Inflammatory macrophage (primary cell): ENCODE measurements around the gene CAMK2A.
A peak's percentile ranks its signal among the peaks of the same experiment; 100 is the strongest.

Source experiments
- DNase-seq, 2 donors: peaks; one replicate each; pipeline ENCODE4 v3.0.0-alpha.2; 2020 to 2022

Gene CAMK2A

DNA sequence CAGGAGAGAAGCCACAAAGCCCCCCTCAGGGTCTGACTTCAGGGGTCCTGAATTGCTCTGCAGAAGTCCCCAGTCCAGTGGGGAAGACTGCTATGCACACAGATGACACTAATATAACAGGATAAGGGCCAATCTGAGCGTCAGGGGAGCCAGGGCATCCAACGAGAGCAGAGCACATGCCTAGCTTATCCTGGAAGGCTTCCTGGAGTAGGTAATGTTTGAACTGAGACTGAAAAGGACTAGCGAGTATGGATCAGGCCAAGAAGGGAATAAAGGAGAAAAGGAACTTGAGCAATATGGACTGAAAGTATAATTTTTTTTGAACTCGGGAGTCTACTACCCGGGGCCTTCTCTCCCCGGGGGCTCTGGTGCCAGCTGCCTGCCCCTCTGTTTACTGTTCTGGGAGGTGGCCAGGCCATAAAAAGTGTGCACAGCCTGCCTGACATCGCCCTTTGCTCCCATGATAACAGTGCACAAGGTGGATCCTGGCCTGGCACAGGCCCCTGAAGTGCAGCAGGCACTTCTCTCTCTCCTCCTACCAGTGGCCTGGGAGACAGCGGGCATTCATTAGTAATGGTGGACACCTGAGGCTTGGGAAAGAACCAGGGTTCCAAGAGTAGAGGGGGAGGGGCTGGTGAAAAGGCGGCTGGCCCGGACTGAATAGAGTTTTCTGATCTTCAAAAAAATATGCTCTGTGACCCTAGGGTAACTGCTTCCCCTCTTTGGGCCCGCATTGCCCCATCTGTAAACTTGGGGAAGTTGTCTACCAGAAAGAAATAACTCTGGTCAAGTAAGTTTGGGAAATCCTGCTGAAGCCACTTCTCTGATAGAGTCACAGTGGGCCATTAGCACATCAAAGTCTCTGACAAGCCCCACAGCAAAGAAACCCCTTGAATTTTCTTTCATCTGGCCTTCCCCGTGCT lies 104.3 kb downstream of the CAMK2A start:
- DNase-seq, result peak; percentile 83 to 87

- no peak for DNase-seq
Measured at GRCh38 chr5:150184006-150184405, 105.6 kb downstream of the CAMK2A start.

DNA sequence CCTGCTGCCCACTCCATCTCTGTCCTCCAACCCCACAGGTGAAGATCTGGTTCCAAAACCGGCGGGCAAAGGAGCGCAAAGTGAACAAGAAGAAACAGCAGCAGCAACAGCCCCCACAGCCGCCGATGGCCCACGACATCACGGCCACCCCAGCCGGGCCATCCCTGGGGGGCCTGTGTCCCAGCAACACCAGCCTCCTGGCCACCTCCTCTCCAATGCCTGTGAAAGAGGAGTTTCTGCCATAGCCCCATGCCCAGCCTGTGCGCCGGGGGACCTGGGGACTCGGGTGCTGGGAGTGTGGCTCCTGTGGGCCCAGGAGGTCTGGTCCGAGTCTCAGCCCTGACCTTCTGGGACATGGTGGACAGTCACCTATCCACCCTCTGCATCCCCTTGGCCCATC lies 106.1 kb downstream of the CAMK2A start:
- no peak for DNase-seq

DNA sequence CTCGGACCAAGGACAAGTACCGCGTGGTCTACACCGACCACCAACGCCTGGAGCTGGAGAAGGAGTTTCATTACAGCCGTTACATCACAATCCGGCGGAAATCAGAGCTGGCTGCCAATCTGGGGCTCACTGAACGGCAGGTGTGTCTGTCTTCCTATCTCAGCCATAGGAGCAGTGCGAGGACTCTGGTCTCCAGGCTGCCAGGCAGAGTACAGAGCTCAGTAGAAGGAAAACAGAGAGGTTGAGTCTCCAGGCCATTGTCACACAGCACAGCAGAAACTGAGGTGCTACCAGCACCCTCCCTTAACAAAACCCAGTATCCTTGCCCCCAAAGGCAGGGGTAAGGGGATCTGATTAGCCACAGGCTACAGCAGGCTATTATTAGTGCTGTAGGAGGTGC lies 106.8 kb downstream of the CAMK2A start:
- DNase-seq, result no peak

- no peak for DNase-seq
Measured at GRCh38 chr5:150181766-150182545, 107.6 kb downstream of the CAMK2A start.

DNA sequence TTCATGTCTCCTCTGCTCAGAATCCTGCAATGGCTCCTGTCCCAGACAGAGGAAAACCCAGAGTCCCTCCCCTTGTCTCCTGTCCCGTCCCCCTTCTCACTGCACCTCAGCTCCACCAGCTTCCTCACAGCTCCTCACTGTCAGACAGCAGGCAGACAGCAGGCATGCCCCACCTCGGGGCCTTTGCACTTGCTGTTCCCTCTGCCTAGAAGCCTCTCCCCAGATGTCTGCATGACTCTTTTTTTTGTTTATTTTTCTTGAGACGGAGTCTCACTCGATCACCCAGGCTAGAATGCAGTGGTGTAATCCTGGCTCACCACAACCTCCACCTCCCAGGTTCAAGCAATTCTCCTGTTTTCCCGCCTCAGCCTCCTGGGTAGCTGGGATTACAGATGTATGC lies 108.5 kb downstream of the CAMK2A start:
- DNase-seq, result no peak

- peak; percentile 67 for DNase-seq
Measured at GRCh38 chr5:150180241-150181026, 109.1 kb downstream of the CAMK2A start.

GRCh38 chr5:150179019-150179620 lies 110.5 kb downstream of the CAMK2A start:
- no peak for DNase-seq

DNA sequence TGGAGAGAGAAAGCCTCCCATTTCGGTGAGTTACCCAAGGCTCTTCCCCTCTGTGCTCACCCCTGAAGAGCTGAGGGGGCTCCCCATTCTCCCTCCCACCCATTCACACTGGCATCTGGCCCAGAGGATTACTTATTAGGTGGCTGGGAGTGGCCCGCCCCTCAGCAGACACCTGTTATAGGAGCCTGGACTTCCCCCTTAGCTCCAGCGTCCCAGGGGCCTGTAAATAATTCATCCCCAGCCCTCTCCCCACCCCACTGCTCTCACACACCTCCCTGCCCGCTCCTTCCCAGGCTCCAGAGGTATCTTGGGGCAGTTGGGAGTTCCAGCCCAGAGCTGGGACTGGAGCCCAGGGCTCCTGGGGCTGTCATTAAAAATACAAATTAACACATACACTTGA lies 111.3 kb downstream of the CAMK2A start:
- DNase-seq, result no peak

GRCh38 chr5:150177721-150178120 lies 111.9 kb downstream of the CAMK2A start:
- DNase-seq, result no peak

GRCh38 chr5:150176745-150177477 lies 112.7 kb downstream of the CAMK2A start:
- DNase-seq, result no peak

GRCh38 chr5:150175536-150175935 lies 114.0 kb downstream of the CAMK2A start:
- peak; percentile 15 to 39 for DNase-seq

DNA sequence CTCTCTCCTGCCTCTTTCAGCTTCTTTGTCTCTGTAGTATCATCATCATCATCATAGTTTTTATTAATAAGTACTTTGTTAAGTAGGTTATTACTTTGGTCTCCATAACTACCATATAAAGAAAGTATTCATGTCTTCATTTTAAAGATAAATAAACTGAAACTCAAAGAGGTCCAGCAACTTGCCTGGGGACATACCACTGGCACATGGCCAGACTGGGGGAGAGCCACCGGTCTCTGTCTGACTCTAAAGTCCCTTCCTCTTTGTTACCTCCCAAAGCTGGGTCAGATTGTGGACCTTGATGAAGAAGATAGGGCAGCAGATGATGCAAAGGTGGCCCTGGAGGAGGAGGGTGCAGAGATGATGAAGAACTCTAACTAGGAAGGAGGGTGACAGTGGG lies 114.5 kb downstream of the CAMK2A start:
- no peak for DNase-seq

DNA sequence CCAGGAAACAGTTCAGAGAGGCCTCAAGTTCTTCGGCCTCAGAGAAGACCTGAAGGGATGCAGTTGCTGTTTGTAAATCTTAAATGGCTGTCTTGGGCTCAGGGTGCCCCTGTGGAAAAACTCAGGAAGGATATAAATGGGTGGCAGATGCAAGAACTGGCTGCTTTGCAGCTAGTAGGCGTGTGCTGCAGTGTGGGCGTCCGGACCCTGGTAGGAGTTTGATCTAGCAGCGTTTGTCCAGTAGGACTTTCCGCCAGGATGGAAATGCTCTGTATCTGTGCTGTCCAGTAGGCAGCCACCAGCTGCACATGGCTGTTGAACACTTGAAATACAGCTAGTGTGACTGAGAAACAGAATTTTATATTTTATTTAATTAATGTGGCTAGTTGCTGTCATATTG lies 115.3 kb downstream of the CAMK2A start:
- no peak for DNase-seq

GRCh38 chr5:150173161-150173560 lies 116.4 kb downstream of the CAMK2A start:
- DNase-seq, result no peak

DNA sequence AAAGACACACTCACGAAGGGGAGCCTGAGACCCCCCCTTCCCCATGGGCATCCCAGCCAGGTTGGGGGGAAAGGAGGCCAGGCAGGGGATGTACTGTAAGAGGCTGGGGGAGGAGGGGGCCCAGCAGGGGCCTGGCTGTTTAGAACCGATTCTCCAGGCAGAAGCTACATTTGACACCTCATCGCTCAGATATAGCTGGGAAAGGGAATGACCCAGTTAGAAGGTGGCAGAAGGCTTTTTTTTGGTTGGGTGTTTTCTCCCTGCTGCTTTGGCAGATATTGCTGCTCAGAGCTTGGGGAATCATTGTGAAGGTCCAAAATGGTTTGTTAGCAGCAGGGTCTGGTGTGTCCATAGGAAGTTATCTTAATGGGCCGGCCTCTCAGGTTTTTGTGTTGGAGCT lies 117.0 kb downstream of the CAMK2A start:
- no peak for DNase-seq

- no peak for DNase-seq
Measured at GRCh38 chr5:150172145-150172544, 117.4 kb downstream of the CAMK2A start.
